HG02623 (cell line): ENCODE measurements around the gene RPS6KB1.
"Not testable (repeated sequence)": the region's sequence is repeated elsewhere in the genome, so short reads cannot be mapped to it uniquely, and the experiment has no call there.

Source experiments
- ATAC-seq: cut with Tn5 transposase; IDR thresholded peaks from one replicate; pipeline ENCODE4 v1.9.1; 2021; ENCODE audit warnings: moderate library complexity; ENCODE audit not compliant: unreplicated experiment

Gene RPS6KB1

GRCh38 chr17:59892924-59893675 lies at the start of gene RPS6KB1, which contains the start of gene TUBD1:
TSS of gene RPS6KB1 (plus strand) at chr17:59893121. CDS start at chr17:59893185, 64 bp downstream.
TSS of gene TUBD1 (minus strand) at chr17:59892943. CDS start at chr17:59891002, 1,941 bp downstream.
- peak; percentile 91 for ATAC-seq

- no peak for ATAC-seq
Measured at GRCh38 chr17:59844884-59845594, 47.9 kb upstream of the RPS6KB1 start.

GRCh38 chr17:59845595-59846393 lies 47.1 kb upstream of the RPS6KB1 start:
- ATAC-seq, result no peak

- ATAC-seq, result peak; percentile 47
Measured at GRCh38 chr17:59846394-59847165, 46.3 kb upstream of the RPS6KB1 start.

GRCh38 chr17:59848385-59848668 lies 44.6 kb upstream of the RPS6KB1 start:
- no peak for ATAC-seq

- peak; percentile 45 for ATAC-seq
Measured at GRCh38 chr17:59848778-59849177, 44.1 kb upstream of the RPS6KB1 start.

GRCh38 chr17:59850311-59850710 lies 42.6 kb upstream of the RPS6KB1 start:
- ATAC-seq, result not testable (repeated sequence)

- no peak for ATAC-seq
Measured at GRCh38 chr17:59851439-59852375, 41.2 kb upstream of the RPS6KB1 start.

- ATAC-seq, result not testable (repeated sequence)
Measured at GRCh38 chr17:59852847-59853167, 40.1 kb upstream of the RPS6KB1 start.

- no peak for ATAC-seq
Measured at GRCh38 chr17:59853168-59853918, 39.6 kb upstream of the RPS6KB1 start.

- not testable (repeated sequence) for ATAC-seq
Measured at GRCh38 chr17:59853919-59854729, 38.8 kb upstream of the RPS6KB1 start.

GRCh38 chr17:59856859-59857794 lies 35.8 kb upstream of the RPS6KB1 start:
- ATAC-seq, result no peak

GRCh38 chr17:59858167-59858816 lies 34.6 kb upstream of the RPS6KB1 start:
- ATAC-seq, result no peak

GRCh38 chr17:59858932-59859331 lies 34.0 kb upstream of the RPS6KB1 start:
- no peak for ATAC-seq

GRCh38 chr17:59859444-59860025 lies 33.4 kb upstream of the RPS6KB1 start:
- ATAC-seq, result no peak

- ATAC-seq, result no peak
Measured at GRCh38 chr17:59863616-59864015, 29.3 kb upstream of the RPS6KB1 start.

GRCh38 chr17:59869941-59870218 lies 23.0 kb upstream of the RPS6KB1 start:
- no peak for ATAC-seq
